ENCODE measurements around the gene KLHL30. TPM values are rescaled to one million over a fixed set of nuclear protein-coding genes. Genes with fewer than 3 reads are reported as not detected.

KLHL30 gene
- total RNA-seq, 2 donors from 2014 or later, result 15.8 to 16.6 TPM

- peak; percentile 45 to 50 for ATAC-seq
- peak; percentile 74 for DNase-seq
- intact Hi-C loops (cut with DNase I), result no loop called here
Measured at GRCh38 chr2:238155051-238155760, 16.7 kb downstream of the KLHL30 start.

- DNase-seq (peak; percentile 23), ATAC-seq (no peak)
- intact Hi-C loops (cut with DNase I), result no loop called here
Measured at GRCh38 chr2:238155761-238156694, 17.6 kb downstream of the KLHL30 start.

- DNase-seq, result peak; percentile 17
- intact Hi-C loops (cut with DNase I), result no loop called here
- ATAC-seq, result no peak
Measured at GRCh38 chr2:238157506-238158017, 19.1 kb downstream of the KLHL30 start.

- ATAC-seq (no peak), DNase-seq (no peak)
- intact Hi-C loops (cut with DNase I), result no loop called here
Measured at GRCh38 chr2:238158018-238158508, 19.6 kb downstream of the KLHL30 start.

DNA sequence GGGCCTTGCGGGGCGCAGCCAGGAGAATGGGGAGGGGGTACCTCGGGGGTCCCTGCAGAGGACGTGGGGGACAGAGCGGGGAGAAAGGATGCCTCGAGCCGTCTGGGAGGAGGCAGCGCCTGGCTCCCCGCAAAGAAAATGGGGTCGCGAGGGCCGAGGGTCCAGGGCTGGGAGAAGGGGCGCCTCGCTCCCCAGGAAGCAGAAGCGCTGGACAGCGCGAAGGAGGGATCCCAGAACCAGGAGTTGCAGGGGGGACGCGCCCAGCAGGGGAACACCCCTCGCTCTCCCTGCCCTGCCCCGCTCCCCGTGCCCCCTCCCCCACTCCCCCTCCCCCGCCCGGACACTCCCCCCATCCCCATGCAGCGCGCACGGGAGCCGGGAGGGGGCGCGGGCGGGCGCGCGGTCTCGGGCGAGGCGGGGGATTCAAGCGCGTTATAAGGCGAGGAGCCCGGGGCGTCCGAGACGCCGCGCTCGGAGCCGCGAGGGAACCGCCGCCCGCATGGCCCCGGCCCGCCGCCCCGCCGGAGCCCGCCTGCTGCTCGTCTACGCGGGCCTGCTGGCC, 20.1 kb downstream of the KLHL30 start, which contains the start of gene ERFE:
TSS of gene ERFE (plus strand) at position 462 of the 562 bp plus-strand sequence. CDS start at position 500, 38 bp downstream.
- ATAC-seq, result peak; percentile 22 to 48

GRCh38 chr2:238159071-238159539, 20.6 kb downstream of the KLHL30 start:
- ATAC-seq (no peak), DNase-seq (peak; percentile 20)
- intact Hi-C loops (cut with DNase I), result no loop called here

More for the DNA sequence above, 20.1 kb downstream of the KLHL30 start, which contains the start of gene ERFE:
- intact Hi-C loops (cut with DNase I), result no loop called here
- DNase-seq, result peak; percentile 38

DNA sequence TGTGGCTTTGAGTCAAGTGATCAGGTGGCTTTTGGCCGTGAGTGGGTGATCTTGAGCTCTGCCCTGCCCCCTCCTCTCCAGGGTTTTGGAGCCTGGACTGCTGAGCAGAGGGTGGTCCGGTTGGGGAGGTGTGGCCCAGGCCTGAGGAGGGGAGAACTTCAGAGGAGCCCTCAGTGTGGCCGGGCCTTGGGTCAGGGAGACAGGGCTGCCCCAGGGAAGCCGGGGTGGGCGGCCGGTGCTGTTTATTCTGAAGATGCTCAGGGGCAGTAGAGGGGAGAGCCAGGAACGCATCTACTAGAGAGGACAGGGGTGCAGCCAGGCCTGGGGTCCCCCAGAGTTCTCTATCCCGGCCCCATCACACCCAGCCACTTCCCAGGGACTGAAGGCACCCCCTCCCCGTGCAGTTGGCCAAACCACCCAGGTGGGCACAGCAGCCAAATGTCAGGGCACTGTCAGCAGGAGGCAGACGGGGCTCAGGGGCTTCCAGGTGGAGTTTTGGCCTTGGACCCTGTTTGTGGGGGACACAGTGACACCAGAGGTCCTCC, 21.3 kb downstream of the KLHL30 start:
- intact Hi-C loops (cut with DNase I), result no loop called here
- ATAC-seq, result no peak
- DNase-seq, result peak; percentile 18

- intact Hi-C loops (cut with DNase I), result no loop called here
- ATAC-seq, result no peak
Measured at GRCh38 chr2:238160206-238161129, 22.0 kb downstream of the KLHL30 start.

GRCh38 chr2:238161291-238162051, 23.0 kb downstream of the KLHL30 start:
- ATAC-seq (no peak), DNase-seq (peak; percentile 19)
- intact Hi-C loops (cut with DNase I), result no loop called here

More at GRCh38 chr2:238160206-238161129, 22.0 kb downstream of the KLHL30 start:
- peak; percentile 28 for DNase-seq

- intact Hi-C loops (cut with DNase I), result no loop called here
- no peak for ATAC-seq
- DNase-seq, result peak; percentile 18
Measured at GRCh38 chr2:238162251-238162845, 23.9 kb downstream of the KLHL30 start.

DNA sequence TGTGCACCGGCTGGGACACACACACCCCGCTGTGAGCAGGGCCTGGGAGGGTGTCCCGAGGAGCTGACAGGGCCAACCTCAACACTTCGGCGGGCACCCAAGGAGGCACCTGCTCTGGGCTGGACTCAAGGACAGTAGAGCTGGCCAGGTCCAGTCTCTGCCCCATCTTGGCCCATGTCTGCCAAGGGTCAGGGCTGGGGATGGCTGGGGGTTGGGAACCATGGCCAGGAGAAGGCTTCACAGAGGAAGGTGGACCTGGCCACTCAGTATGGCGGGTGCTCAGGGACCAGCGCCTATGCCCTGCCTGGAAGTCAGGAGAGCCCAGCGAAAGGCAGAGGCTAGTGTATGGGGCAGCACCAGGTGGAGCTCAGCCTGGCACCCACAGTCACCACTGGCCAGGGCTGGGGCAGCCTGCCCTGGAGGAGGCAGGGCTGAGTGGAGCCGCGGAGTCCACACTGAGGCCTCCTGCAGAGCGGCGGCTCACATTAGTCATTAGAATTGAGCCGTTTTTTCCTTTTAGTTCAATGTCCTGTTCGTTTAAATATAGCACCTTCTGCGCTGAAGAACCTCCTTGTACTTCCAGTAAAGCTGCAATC, 24.5 kb downstream of the KLHL30 start:
- DNase-seq, result peak; percentile 22
- intact Hi-C loops (cut with DNase I), result no loop called here
- no peak for ATAC-seq

GRCh38 chr2:238163481-238164198, 25.2 kb downstream of the KLHL30 start:
- DNase-seq, result peak; percentile 27
- intact Hi-C loops (cut with DNase I), result no loop called here
- ATAC-seq, result no peak

DNA sequence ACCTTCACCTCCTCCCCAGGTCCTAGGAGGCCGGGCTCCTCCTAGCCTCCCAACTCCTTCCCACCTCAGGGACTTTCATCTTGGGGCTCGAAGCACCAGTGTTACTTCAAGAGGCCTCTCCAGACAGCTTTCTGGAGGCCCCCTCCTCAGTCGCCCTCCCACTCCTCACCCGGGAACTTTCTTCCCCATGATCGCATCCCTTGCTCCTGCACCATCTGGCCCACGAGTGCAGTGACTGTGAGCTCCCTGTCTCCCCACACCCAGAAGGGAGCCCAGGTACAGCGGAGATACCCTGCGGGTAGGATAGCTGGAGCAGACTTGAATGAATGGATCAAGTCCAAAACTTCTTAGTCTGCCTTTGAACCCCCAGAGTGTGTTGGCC, 26.4 kb downstream of the KLHL30 start:
- intact Hi-C loops (cut with DNase I), result no loop called here
- ATAC-seq (no peak), DNase-seq (no peak)

DNA sequence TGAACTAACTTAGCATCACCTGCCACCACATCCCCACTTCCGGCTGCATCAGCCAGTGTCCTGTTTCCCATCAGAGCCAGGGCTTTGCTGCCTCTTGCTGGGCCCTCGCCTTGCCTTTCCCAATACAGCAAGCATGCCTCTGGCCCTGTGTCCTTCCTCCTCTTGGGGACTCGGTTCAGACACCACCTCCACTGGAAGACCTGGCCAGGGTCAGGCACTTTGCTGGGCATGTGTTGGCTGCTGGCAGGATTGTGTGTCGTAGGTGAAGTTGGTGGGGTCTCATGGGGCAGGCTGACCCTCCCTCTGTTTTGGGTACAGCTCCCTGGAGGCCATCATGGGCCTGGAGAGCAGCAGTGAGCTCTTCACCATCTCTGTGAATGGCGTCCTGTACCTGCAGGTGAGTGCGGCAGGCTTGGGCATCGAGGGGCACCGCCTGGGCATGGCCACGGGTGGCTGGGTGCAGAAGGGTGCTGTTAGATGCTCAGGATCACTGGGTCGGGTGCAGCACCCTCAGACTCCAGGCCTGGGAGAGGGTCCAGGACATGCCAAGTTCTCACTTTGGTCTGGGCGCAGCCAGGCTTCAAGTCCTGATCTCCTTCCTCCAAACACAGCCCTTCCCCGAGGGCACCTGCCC, 26.9 kb downstream of the KLHL30 start:
- no peak for DNase-seq
- ATAC-seq, result no peak
- intact Hi-C loops (cut with DNase I), result no loop called here

Data from left cardiac atrium (tissue), 4 donors.